ENCODE results near the gene PVR. TPM values are rescaled to one million over a fixed set of nuclear protein-coding genes. Genes with fewer than 3 reads are reported as not detected.

Gene PVR
- total RNA-seq, 2 donors from 2014 or later, result 44.7 to 54.6 TPM

DNA sequence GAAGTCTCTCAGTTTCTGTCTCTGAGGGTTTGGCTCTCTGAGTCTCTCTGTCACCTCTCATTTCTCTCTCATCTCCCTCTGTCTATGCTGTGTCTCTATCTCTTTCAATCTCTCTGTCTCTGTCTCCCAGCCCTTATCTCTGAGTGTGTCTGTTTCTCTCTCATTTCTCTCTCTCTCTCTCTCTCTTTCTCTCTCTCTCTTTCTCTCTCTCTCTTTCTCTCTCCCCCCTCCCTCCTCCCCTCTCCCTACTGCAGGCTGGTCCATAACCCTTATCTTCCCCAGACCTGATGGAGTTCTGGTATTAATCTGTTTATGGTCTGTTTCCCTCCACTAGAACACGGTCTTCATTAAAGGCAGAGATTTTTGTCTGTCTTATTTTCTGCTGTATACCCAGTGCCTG, 1.3 kb upstream of the PVR start:
- H3K4me1 ChIP-seq, result peaks cover 3% of the 10 kb centered on the region
- H3K9ac ChIP-seq (ENCODE audit: low read depth in 2 of 2, low read length in 2 of 2), result no peak overlapping the region
- H3K9me3 ChIP-seq, result no peaks in the 10 kb centered on the region
- intact Hi-C loops (cut with DNase I), result no loop called here
- no peak overlapping the region for H3K4me3 ChIP-seq
- DNase-seq, result no peak
- no peaks in the 10 kb centered on the region for H3K36me3 ChIP-seq
- no peaks in the 10 kb centered on the region for H3K27me3 ChIP-seq
- TF ChIP-seq, protein P1, sequence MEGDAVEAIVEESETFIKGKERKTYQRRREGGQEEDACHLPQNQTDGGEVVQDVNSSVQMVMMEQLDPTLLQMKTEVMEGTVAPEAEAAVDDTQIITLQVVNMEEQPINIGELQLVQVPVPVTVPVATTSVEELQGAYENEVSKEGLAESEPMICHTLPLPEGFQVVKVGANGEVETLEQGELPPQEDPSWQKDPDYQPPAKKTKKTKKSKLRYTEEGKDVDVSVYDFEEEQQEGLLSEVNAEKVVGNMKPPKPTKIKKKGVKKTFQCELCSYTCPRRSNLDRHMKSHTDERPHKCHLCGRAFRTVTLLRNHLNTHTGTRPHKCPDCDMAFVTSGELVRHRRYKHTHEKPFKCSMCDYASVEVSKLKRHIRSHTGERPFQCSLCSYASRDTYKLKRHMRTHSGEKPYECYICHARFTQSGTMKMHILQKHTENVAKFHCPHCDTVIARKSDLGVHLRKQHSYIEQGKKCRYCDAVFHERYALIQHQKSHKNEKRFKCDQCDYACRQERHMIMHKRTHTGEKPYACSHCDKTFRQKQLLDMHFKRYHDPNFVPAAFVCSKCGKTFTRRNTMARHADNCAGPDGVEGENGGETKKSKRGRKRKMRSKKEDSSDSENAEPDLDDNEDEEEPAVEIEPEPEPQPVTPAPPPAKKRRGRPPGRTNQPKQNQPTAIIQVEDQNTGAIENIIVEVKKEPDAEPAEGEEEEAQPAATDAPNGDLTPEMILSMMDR (IDR thresholded peaks at IDR 0.05), result no peak
- no peak overlapping the region for H3K27ac ChIP-seq

- no peaks in the 10 kb centered on the region for H3K4me1 ChIP-seq
- TF ChIP-seq, protein P1 (IDR thresholded peaks at IDR 0.05), result no peak
- no peaks in the 10 kb centered on the region for H3K27me3 ChIP-seq
- DNase-seq, result peak; percentile 49
- H3K27ac ChIP-seq, result peak overlapping the region; percentile 86
- peak overlapping the region; percentile 63 to 86 for H3K9ac ChIP-seq (ENCODE audit: low read depth in 2 of 2, low read length in 2 of 2)
- H3K4me3 ChIP-seq, result peak overlapping the region; percentile 82
- H3K9me3 ChIP-seq, result no peaks in the 10 kb centered on the region
- no peaks in the 10 kb centered on the region for H3K36me3 ChIP-seq
- intact Hi-C loops (cut with DNase I), result no loop called here
These were observed 799 bp downstream of the PVR start for GRCh38 chr19:44644402-44645016.

GRCh38 chr19:44645407-44646048, 1.8 kb downstream of the PVR start:
- H3K27ac ChIP-seq, result no peak overlapping the region
- TF ChIP-seq, protein P1 (IDR thresholded peaks at IDR 0.05), result no peak
- intact Hi-C loops (cut with DNase I), result no loop called here
- no peaks in the 10 kb centered on the region for H3K4me1 ChIP-seq
- H3K4me3 ChIP-seq, result no peak overlapping the region
- no peaks in the 10 kb centered on the region for H3K9me3 ChIP-seq
- H3K27me3 ChIP-seq, result no peaks in the 10 kb centered on the region
- no peak overlapping the region for H3K9ac ChIP-seq (ENCODE audit: low read depth in 2 of 2, low read length in 2 of 2)
- no peaks in the 10 kb centered on the region for H3K36me3 ChIP-seq
- no peak for DNase-seq

GRCh38 chr19:44646049-44646416, 2.3 kb downstream of the PVR start:
- Histone ChIP-seq H3K36me3 (no peaks in the 10 kb centered on the region), H3K9me3 (no peaks in the 10 kb centered on the region), H3K27ac (no peak overlapping the region), H3K9ac (ENCODE audit: low read depth in 2 of 2, low read length in 2 of 2) (no peak overlapping the region), H3K27me3 (no peaks in the 10 kb centered on the region), H3K4me1 (no peaks in the 10 kb centered on the region), H3K4me3 (no peak overlapping the region)
- intact Hi-C loops (cut with DNase I), result no loop called here
- DNase-seq, result no peak
- TF ChIP-seq, protein P1 (IDR thresholded peaks at IDR 0.05), result no peak

DNA sequence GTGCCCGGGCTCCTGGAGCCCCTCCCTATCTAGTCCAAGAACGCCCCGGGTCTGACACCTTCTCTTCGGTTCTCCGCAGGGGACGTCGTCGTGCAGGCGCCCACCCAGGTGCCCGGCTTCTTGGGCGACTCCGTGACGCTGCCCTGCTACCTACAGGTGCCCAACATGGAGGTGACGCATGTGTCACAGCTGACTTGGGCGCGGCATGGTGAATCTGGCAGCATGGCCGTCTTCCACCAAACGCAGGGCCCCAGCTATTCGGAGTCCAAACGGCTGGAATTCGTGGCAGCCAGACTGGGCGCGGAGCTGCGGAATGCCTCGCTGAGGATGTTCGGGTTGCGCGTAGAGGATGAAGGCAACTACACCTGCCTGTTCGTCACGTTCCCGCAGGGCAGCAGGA, 3.4 kb downstream of the PVR start:
- no peak overlapping the region for H3K9ac ChIP-seq (ENCODE audit: low read depth in 2 of 2, low read length in 2 of 2)
- no peaks in the 10 kb centered on the region for H3K27me3 ChIP-seq
- intact Hi-C loops (cut with DNase I), result no loop called here
- no peak overlapping the region for H3K27ac ChIP-seq
- no peaks in the 10 kb centered on the region for H3K9me3 ChIP-seq
- H3K36me3 ChIP-seq, result no peaks in the 10 kb centered on the region
- TF ChIP-seq, protein P1 (IDR thresholded peaks at IDR 0.05), result no peak
- no peak overlapping the region for H3K4me3 ChIP-seq
- H3K4me1 ChIP-seq, result no peaks in the 10 kb centered on the region
- DNase-seq, result no peak
